Sigmoid colon (tissue), 4 donors: ENCODE data around the gene PMM2.

ENCODE experiments used
- CTCF ChIP-seq, 4 experiments: fragments of 450-650 bp in 3 of 4; fragments of 200-600 bp in 1 of 4; IDR thresholded peaks; one replicate each; pipeline ENCODE4 v1.5.1; 2016 to 2019; ENCODE audit warnings: antibody characterized with exemption in 4 of 4, mild to moderate bottlenecking in 3 of 4, moderate library complexity in 2 of 4
- POLR2A ChIP-seq, 2 donors: fragments of 450-650 bp; IDR thresholded peaks; one replicate each; pipeline ENCODE4 v1.6.1; 2016; ENCODE audit warnings: antibody characterized with exemption in 2 of 2, mild to moderate bottlenecking in 2 of 2, moderate library complexity in 2 of 2
- POLR2AphosphoS5 ChIP-seq, 4 donors: sonication (generic); formaldehyde crosslinking; IDR thresholded peaks; one replicate each; pipeline ENCODE4 v1.6.1; 2017; ENCODE audit warnings: antibody characterized with exemption in 4 of 4

- TF ChIP-seq POLR2AphosphoS5 (IDR thresholded peaks at IDR 0.05) (no peak), CTCF (IDR thresholded peaks at IDR 0.05) (no peak), POLR2A (IDR thresholded peaks at IDR 0.05) (no peak)
Observed at GRCh38 chr16:8760021-8760420, 37.6 kb upstream of the PMM2 start.
